ENCODE data around the gene AMIGO2.

Gene AMIGO2

DNA sequence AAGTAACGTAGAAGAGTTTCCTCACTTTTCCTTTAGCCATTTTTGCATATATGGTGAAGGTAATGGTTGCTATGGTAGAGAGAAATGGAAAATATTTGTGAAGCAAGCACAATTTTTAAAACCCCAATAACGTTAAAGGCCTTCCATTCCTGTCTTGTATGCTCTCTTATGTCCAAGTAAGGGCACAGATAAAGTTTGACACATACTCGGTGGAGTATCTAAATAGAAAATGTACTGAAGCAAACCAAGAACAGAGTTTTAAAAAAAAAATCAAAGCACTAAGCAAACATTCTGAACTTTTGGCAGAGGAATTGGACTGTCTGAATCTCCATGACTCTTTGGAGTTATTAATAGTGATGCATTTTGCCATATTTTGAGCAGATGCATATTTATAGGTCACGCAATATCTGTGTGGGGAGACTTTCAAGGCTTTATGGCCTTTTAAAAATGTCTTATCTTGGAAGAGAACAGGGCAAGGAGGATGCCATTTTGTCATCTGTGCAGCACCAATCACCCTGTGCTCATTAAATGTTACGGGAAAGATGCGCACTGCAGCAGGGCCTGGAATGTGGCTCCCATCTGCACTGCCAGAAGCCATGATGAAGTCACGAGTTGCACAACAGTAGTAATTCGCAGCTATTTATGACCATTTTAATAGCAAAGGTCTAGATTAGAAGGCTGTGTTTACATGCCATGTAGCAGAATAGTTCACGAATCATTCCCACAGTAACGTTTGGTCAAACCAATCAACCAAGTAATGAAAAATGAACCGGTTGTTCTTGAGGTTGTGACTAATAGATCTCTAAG is 23.3 kb upstream of the AMIGO2 start:
- in situ Hi-C loops (cut with HindIII; ENCODE audit: low pct_ligation_motif_present, low pct_unique_long_range_greater_than_20kb, low sequenced_read_pairs), result no loop called here
- no peak for DNase-seq

DNA sequence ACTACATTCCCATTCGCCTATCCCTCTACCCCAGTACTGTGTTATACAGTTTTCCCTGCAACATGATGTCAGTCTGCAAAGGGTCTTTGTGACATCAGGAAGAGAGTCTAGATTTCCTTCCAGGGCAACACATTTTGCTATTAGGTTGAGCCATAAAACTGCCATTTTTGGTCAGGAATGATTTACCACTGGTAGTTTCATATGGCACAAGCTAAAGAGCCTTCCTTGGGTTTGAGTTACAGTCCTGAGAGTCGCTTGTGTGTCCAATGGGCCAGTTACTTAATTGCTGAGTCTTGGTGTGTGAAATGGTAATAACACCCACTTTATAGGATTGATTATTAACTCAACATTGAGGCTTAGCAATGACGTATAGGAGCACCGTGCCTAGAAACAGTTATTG is 22.6 kb upstream of the AMIGO2 start:
- in situ Hi-C loops (cut with HindIII; ENCODE audit: low pct_ligation_motif_present, low pct_unique_long_range_greater_than_20kb, low sequenced_read_pairs), result no loop called here
- DNase-seq, result no peak

DNA sequence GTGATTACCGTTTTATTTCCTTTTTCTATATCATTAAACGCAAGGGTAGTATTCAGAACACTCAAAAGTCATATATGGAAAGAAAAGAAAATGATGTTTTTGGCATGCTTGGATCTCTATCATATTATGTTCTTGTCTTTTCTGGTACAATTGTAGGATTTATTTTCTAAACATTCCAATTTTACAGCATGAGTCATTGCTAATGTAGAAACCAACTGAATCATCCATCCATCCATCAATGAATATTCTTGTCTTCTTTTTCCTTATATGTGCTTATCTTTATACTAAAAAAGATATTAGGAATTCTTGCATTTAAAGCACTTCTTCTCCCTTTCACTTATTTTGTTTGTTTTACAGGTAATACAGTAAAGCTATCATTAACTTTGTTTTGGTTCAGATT is 20.4 kb upstream of the AMIGO2 start:
- in situ Hi-C loops (cut with HindIII; ENCODE audit: low pct_ligation_motif_present, low pct_unique_long_range_greater_than_20kb, low sequenced_read_pairs), result no loop called here
- no peak for DNase-seq

DNA sequence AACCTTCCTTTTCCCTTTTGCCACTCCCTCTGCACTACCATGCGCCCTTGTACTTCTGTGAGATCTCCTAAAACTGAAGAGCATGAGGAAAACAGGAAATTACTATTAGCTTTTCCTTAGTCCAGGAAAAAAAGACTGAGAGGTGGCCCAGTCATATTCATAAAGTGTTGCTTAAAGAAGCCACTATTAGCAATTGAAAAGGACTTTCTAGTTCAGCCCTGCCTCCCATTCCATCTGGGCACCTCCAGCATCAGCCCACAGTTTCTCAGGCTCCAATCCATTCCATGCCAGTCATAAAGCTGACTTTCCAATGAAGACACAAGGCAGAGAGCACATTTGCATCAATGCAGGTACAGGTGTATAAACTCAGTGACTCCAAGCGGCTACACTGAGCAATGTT is 19.9 kb upstream of the AMIGO2 start:
- DNase-seq, result no peak
- in situ Hi-C loops (cut with HindIII; ENCODE audit: low pct_ligation_motif_present, low pct_unique_long_range_greater_than_20kb, low sequenced_read_pairs), result no loop called here

DNA sequence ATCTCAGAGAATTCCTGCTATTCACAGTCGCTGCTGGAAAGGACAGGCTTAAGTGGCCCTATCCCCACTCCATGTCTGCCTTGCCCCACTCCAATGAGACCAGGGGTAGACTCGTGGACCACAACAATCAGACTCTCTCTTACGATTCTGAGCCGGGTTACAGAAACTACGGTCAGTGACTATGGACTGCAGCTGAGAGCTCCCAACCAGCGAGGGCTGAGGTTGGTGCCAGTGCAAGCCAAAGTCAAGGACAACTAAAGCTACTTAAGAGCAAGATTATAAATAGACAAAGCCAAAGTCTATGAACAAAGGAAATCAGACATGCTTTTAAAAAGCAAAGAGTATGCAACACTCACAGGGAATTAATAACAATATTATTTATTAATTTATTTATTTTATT is 18.3 kb upstream of the AMIGO2 start:
- in situ Hi-C loops (cut with HindIII; ENCODE audit: low pct_ligation_motif_present, low pct_unique_long_range_greater_than_20kb, low sequenced_read_pairs), result no loop called here
- DNase-seq, result no peak

DNA sequence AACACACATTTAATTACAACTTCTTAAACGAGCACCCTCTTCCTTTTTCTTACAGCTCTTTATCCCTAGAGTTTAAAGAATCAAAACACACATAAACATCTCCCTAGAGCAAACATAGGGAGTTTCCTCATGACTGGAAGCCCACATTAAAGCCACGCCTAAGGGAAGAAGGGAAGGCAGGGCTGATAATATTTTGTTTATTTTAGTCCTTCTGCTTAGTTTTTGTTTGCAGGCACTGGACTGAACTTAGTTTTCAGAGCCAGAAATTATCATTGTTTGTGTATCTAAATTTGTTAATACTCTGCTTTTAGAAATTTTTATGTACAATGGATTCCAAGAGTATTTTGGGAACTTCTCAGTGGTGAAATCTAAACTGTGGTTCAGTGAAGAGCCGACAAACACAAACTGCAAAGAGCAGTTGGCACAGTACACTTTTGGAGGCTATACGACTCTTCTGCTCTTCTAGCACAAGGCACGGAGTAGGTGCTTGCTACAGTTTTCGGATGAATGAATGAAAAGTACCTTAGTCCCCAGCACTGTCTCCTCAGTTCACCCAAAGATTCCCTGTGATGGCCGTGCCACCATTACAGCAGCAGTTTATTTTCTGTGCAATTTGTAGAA is 17.6 kb upstream of the AMIGO2 start:
- in situ Hi-C loops (cut with HindIII; ENCODE audit: low pct_ligation_motif_present, low pct_unique_long_range_greater_than_20kb, low sequenced_read_pairs), result no loop called here
- no peak for DNase-seq

DNA sequence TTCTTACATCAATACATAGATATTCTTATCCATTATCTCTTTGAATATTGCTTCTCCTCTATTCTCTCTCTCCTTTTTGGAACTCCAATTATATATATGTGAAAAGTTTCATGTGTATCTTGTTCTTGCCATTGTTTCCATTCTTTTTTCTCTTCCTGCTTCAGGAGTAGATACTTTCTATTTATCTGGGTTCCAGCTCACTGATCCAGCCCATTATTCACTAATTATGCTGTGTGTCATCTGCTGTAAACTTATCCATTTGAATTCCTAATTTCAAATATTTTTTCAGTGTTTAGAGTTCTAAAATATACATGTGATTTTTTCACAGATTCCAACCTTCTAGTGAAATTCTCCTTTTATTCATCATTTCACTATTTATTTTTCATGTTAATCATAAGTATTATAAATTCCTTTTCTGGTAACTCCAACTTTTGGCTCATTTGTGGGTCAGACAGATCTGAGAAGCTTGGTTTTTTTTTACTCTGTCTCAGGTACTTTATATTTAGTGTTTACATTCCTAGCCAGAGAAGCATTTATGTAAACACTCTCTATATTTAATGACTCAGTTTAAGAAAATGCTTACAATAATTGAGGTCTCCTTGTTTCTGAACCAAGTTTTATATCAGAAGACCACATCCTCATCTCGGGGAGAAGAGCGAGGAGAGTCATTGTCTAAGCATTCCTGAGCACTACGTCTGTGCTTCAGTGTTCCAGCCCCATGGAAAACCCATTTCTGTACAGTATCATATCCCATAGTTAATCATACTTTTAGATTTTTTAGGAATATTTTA is 15.9 kb upstream of the AMIGO2 start:
- in situ Hi-C loops (cut with HindIII; ENCODE audit: low pct_ligation_motif_present, low pct_unique_long_range_greater_than_20kb, low sequenced_read_pairs), result no loop called here
- DNase-seq, result peak; percentile 91

DNA sequence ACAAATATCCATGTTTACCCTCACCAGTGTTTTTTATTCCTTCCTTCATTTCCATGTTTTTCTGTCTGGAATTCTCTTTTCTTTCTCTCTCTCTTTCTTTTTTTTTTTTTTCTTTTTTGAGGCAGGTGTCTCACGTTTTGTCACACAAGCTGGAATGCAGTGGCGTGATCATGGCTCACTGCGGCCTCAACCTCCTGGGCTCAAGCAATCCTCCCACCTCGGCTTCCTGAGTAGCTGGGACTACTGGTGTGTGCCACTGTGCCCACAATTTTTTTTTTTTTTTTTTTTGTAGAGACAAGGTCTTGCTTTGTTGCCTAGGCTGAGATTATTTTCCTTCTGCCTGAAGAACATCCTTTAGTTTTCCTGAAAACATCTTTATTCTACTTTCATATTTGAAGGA is 15.0 kb upstream of the AMIGO2 start:
- in situ Hi-C loops (cut with HindIII; ENCODE audit: low pct_ligation_motif_present, low pct_unique_long_range_greater_than_20kb, low sequenced_read_pairs), result no loop called here
- DNase-seq, result peak; percentile 91

DNA sequence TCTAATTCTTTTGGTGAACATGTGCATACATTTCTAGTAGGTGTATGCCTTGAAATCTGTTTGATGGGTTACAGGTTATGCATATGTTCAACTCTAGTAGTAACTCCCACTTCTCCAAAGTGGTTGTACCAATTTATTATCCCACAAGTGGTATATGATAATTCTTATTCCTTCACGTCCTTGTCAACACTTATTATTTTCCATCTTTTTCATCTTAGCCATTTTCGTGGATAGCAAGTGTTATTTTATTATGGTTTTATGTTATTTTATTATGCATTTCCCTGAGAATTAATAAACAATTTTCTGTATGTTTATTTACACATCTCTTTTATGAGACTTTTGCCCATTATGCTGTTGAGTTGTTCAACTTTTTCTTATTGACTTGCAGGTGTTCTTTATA is 11.2 kb upstream of the AMIGO2 start:
- no peak for DNase-seq
- in situ Hi-C loops (cut with HindIII; ENCODE audit: low pct_ligation_motif_present, low pct_unique_long_range_greater_than_20kb, low sequenced_read_pairs), result no loop called here

DNA sequence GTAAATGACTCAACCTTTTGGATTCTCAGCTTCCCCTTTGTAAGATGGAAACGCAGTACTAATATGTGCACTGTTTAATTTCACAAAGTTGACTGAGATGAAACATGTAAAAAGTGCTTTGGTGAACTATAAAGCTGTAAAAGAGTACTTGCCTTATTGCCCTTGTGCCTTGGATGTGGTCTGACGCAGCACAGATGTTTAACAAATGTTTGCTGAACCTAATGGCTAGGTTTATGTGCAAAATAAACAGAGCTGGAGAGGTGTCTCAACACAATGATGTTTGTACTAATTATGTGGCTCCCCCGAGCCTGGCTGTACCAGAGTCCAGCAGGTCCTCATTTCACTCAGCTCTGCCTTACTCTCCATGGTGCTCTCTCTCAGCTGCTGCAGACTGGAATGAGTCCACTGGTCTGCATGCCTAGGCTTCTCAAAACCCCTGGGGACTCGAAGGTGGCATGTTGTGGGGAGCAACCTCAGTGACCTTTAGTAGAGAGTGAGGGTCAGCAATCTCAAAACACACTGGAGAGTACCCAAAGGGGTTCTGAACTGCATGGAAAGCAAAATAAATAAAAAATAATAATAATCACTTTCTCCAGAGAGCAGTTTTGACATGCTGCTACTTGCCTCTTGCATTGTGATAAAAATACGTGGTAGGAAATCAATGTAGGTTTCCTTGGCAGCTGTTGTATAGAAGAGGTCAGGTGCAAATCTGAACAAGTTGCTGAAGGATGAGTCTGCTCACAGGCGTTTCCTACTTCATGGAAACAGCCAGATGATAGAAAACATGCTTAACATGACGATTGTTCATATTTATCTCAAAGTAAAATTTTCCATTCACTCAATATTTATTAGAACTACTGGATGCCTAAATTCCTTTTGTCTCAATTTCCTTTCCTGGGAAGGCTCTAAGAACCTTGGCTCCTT is 8.5 kb upstream of the AMIGO2 start:
- DNase-seq, result no peak
- in situ Hi-C loops (cut with HindIII; ENCODE audit: low pct_ligation_motif_present, low pct_unique_long_range_greater_than_20kb, low sequenced_read_pairs), result no loop called here

DNA sequence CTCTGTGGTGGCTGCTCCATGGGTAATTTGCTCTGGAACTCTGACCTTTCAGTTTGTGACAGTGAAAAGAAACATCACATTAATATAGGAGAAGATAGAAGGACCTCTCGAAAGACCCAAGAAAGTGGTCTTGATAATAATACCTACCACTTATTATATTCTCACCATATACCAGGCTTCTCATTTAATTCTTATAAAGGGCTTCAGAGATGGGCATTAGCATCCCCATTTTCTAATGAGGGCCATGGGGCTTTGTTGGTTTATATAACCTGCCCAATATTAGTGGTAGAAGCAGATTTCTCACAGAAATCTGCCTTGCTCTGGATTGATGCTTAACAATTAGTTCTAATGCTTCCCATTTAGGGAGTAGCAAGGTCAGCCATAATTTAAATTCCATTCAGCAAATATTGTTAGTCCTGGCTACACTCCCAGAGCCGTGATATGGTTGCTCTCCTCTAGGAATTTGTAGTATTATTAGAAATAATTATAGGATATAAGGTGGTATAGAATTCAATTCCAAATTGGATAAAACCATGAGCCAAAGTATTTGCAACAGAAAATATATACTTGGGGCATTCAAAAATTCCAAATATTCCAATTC is 7.4 kb upstream of the AMIGO2 start:
- in situ Hi-C loops (cut with HindIII; ENCODE audit: low pct_ligation_motif_present, low pct_unique_long_range_greater_than_20kb, low sequenced_read_pairs), result no loop called here
- no peak for DNase-seq

DNA sequence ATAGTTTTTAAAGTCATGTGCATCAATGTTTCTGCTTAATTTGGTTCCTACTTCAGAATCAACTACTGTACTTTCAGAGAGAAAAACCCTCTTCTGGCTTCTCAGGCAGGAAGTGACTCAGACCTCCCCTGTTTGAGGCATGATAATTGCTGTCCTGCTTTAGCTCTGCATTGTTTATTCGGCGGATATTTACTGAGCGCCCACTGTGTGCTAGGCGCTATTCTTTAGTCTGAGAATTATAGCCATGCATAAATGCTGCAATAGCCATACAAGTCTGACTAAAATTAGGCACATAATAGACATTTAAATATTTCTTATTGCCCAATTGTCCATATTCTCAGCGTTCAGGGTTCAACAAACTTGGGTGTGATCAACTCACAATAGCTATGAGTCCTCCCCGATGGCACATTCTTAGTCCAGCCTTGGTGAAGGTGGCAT is 6.1 kb upstream of the AMIGO2 start:
- in situ Hi-C loops (cut with HindIII; ENCODE audit: low pct_ligation_motif_present, low pct_unique_long_range_greater_than_20kb, low sequenced_read_pairs), result no loop called here
- DNase-seq, result peak; percentile 89

DNA sequence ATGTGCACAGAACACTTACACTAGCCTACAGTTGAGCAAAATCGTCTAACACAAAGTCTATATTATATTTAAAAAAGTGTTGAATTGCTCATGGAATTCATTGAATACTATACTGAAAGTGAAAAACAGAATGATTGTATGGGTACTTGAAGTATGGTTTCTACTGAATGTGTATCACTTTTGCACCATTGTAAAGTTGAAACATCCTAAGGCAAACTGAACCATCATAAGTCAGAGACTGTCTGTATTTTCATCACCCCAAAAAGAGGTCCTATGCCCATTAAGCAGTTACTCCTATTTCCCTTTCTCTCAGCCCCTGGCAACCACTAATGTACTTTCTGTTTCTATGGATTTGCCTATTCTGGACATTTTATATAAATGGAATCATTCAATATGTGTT is 4.4 kb upstream of the AMIGO2 start:
- no peak for DNase-seq
- in situ Hi-C loops (cut with HindIII; ENCODE audit: low pct_ligation_motif_present, low pct_unique_long_range_greater_than_20kb, low sequenced_read_pairs), result no loop called here

DNA sequence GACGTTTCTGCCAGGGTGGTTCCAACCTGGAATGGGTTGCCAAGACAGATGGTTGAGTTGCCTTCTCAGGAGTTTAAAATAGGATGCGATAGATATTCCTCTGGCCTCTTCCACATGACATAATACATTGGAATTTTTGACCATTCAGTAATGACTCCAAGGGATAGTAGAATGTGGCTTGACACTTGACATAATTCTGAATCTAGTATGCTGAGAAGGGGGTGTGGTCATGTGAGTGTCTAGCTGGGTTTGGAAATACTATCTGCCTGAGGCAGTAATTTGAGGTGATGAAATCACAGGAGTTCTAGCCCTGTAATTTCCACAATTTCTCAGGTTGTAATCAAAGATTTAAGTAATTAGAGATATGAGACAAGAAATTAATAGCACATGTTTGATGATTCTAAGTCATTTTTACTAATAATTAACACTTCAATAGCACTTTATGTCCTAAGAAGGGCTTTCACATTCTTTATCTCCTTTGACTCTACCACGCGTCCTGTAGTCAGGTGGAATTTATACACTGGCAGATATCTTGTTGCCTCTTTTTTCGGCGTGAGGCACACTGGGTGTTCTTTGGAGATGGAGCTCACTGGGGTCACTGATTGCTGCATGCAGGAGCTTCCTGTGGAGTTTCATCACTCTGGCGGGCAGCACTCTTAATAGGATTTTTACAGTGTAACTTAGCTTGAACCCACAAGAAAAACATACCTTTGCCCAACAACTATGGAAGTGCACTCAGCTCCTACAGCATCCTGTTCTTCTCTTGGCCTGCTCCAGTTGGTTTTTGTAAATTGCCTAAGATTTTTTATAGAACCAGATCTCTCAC is 3.2 kb upstream of the AMIGO2 start:
- in situ Hi-C loops (cut with HindIII; ENCODE audit: low pct_ligation_motif_present, low pct_unique_long_range_greater_than_20kb, low sequenced_read_pairs), result no loop called here
- DNase-seq, result peak; percentile 100

DNA sequence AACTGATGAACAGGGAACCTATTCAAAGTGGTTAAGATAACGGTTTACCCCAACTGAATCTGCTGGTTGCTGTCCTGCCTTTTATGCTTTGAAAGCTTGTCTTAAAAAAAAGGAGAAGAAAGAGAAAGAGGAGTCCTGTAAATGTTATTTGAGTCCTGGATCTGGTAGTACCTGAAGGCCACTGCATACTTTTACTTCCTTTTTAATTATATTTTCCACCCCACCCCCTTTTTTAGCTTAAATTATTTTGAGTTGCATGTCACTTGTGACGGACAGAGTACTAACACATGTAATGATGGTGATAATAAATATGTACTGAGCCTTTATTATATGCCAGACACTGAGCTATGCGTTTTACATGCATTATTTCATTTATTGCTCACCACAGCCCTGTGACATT is 2.5 kb upstream of the AMIGO2 start:
- in situ Hi-C loops (cut with HindIII; ENCODE audit: low pct_ligation_motif_present, low pct_unique_long_range_greater_than_20kb, low sequenced_read_pairs), result no loop called here
- no peak for DNase-seq

DNA sequence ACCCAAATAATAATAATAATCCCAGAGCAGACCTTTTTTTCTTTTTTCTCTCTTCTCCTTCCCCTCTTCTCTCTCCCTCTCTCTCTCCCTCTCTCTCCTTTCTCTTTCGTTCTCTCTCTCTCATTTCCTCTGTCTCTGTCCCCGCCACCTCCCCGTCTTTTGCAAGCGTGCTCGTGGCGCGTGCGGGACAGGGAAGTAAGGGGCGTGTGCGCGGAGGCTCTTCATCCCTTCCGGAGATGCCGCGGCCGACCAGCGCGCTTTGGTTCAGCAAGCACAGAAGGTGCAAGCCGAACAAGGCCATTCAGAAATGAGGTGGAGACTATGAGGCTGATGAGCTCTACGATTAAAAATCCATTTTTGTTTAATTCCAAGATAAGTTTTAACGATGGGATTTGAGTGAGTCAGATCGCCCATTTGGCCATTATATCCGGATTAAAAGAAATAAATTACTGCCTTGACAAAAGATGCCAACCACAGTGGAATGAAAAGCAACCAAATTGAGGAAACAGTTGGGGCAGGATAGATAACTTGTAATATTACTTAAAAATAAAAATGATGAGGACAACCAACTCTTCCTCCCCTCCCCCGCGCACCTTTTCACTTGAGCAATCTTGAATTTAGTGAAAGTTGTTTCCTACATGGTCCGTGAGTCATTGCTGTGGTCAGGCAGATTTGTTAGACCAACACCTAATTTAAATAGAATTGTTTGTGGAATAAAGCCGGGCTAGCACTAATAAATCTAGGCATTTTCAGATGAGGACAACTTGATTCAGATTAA is 1.2 kb upstream of the AMIGO2 start:
- peak; percentile 91 for DNase-seq
- in situ Hi-C loops (cut with HindIII; ENCODE audit: low pct_ligation_motif_present, low pct_unique_long_range_greater_than_20kb, low sequenced_read_pairs), result no loop called here
